Neural cell (in vitro differentiated cells): ENCODE measurements around the gene PRKCZ. TPM values are rescaled to one million over a fixed set of nuclear protein-coding genes. Genes with fewer than 3 reads are reported as not detected.
A peak's percentile ranks its signal among the peaks of the same experiment; 100 is the strongest.

ENCODE experiments used
- H2AFZ ChIP-seq: fragments of 200-600, 300-800 bp; sonication (generic), shearing (Covaris generic); 2 replicates; pipeline ENCODE4 v1.6.0; 2014; ENCODE audit warnings: low read depth, mild to moderate bottlenecking, antibody characterized with exemption, low read length, moderate library complexity
- H3F3A ChIP-seq: fragments of 200-600 bp; shearing (Covaris generic); 2 replicates; pipeline ENCODE4 v1.6.1; 2016; ENCODE audit warnings: mild to moderate bottlenecking, moderate library complexity, mixed read lengths, antibody characterized with exemption, low read length; ENCODE audit not compliant: insufficient read depth, poor library complexity, severe bottlenecking
- H3K27ac ChIP-seq: fragments of 200-600, 300-800 bp; sonication (generic), shearing (Covaris generic); 2 replicates; pipeline ENCODE4 v1.5.1; 2014; ENCODE audit warnings: mild to moderate bottlenecking, low read length, moderate library complexity
- H3K27me3 ChIP-seq: fragments of 300-800, 200-600 bp; sonication (generic), shearing (Covaris generic); 2 replicates; pipeline ENCODE4 v1.6.0; 2014; ENCODE audit warnings: mild to moderate bottlenecking, low read depth, low read length, moderate library complexity; ENCODE audit not compliant: insufficient read depth
- H3K36me3 ChIP-seq: fragments of 300-800, 200-600 bp; sonication (generic), shearing (Covaris generic); 2 replicates; pipeline ENCODE4 v1.5.1; 2014; ENCODE audit warnings: mild to moderate bottlenecking, antibody characterized with exemption, low read length, moderate library complexity; ENCODE audit not compliant: insufficient read depth
- H3K4me2 ChIP-seq: fragments of 300-800, 200-600 bp; sonication (generic), shearing (Covaris generic); 2 replicates; pipeline ENCODE4 v1.6.0; 2014; ENCODE audit warnings: mild to moderate bottlenecking, low read length
- H3K4me3 ChIP-seq: fragments of 300-800, 200-600 bp; sonication (generic), shearing (Covaris generic); 2 replicates; pipeline ENCODE4 v1.5.1; 2014; ENCODE audit warnings: mild to moderate bottlenecking, low read length, moderate library complexity
- H3K79me2 ChIP-seq: fragments of 200-600 bp; shearing (Covaris generic); replicated peaks from 2 replicates; pipeline ENCODE4 v1.6.0; 2014; ENCODE audit warnings: mild to moderate bottlenecking, low read length, moderate library complexity; ENCODE audit not compliant: insufficient read depth
- H3K9ac ChIP-seq: fragments of 300-800, 200-600 bp; sonication (generic), shearing (Covaris generic); 2 replicates; pipeline ENCODE4 v1.6.1; 2016; ENCODE audit warnings: mild to moderate bottlenecking, low read length, mixed read lengths
- H3K9me2 ChIP-seq: fragments of 200-600 bp; shearing (Covaris generic); 2 replicates; pipeline ENCODE4 v1.6.1; 2016; ENCODE audit warnings: mild to moderate bottlenecking, low read length, mixed read lengths; ENCODE audit not compliant: insufficient read depth
- H3K9me3 ChIP-seq: fragments of 200-600, 300-800 bp; sonication (generic), shearing (Covaris generic); 2 replicates; pipeline ENCODE4 v1.6.1; 2016; ENCODE audit warnings: mild to moderate bottlenecking, mixed run types, low read length, moderate library complexity, mixed read lengths
- H4K20me1 ChIP-seq: fragments of 200-600 bp; shearing (Covaris generic); 2 replicates; pipeline ENCODE4 v1.6.1; 2016; ENCODE audit warnings: mild to moderate bottlenecking, mixed run types; ENCODE audit not compliant: insufficient read depth
- CTCF ChIP-seq: fragments of 450-650 bp; IDR thresholded peaks from 2 replicates; pipeline ENCODE4 v1.5.1; 2014; ENCODE audit warnings: antibody characterized with exemption, mild to moderate bottlenecking, moderate library complexity; ENCODE audit not compliant: poor library complexity, severe bottlenecking
- EP300 ChIP-seq: fragments of 450-650 bp; conservative IDR thresholded peaks from 2 replicates; pipeline ENCODE4 v1.6.1; 2014; ENCODE audit warnings: antibody characterized with exemption, mild to moderate bottlenecking, moderate library complexity; ENCODE audit not compliant: poor library complexity, severe bottlenecking
- EZH2 ChIP-seq: fragments of 200-600, 300-800 bp; shearing (Covaris generic), sonication (generic); IDR thresholded peaks from 2 replicates; pipeline ENCODE4 v1.6.1; 2014; ENCODE audit warnings: antibody characterized with exemption, low read length, borderline replicate concordance, mild to moderate bottlenecking; ENCODE audit not compliant: insufficient read depth, poor library complexity, severe bottlenecking
- MXI1 ChIP-seq: fragments of 450-650 bp; conservative IDR thresholded peaks from 2 replicates; pipeline ENCODE4 v1.6.1; 2014; ENCODE audit warnings: antibody characterized with exemption, mild to moderate bottlenecking; ENCODE audit not compliant: poor library complexity, severe bottlenecking
- POLR2AphosphoS5 ChIP-seq: IDR thresholded peaks from 2 replicates; pipeline ENCODE4 v1.6.1; 2012
- RAD21 ChIP-seq: fragments of 450-650 bp; conservative IDR thresholded peaks from 2 replicates; pipeline ENCODE4 v1.6.1; 2014; ENCODE audit warnings: antibody characterized with exemption, mild to moderate bottlenecking, moderate library complexity
- REST ChIP-seq: IDR thresholded peaks from 2 replicates; pipeline ENCODE4 v1.6.1; 2012; ENCODE audit warnings: borderline replicate concordance
- SMC3 ChIP-seq: fragments of 450-650 bp; conservative IDR thresholded peaks from 2 replicates; pipeline ENCODE4 v1.6.1; 2014; ENCODE audit warnings: antibody characterized with exemption, mild to moderate bottlenecking, moderate library complexity; ENCODE audit not compliant: poor library complexity
- TAF1 ChIP-seq: IDR thresholded peaks from 2 replicates; pipeline ENCODE4 v1.6.1; 2012; ENCODE audit warnings: low read depth
- polyA plus RNA-seq: library from polyadenylated mRNA; depleted of rRNA; stranded (reverse); fragments of >200 nt; gene quantifications from 2 replicates; pipeline ENCODE4 v1.2.3, GENCODE V29; 2014

PRKCZ gene
- polyA plus RNA-seq, 1 donor from 2014 or later, result 54.9 TPM

- Histone ChIP-seq H3K79me2 (no peaks in the 10 kb centered on the region), H3K4me3 (peak overlapping the region; percentile 63), H3K9me2 (no peaks in the 10 kb centered on the region), H2AFZ (peak overlapping the region; percentile 69), H3K9ac (peak overlapping the region; percentile 86), H3K4me2 (no peak overlapping the region), H3F3A (no peaks in the 10 kb centered on the region), H3K36me3 (no peaks in the 10 kb centered on the region), H3K27me3 (no peaks in the 10 kb centered on the region), H3K27ac (peak overlapping the region; percentile 97), H3K9me3 (no peaks in the 10 kb centered on the region), H4K20me1 (no peaks in the 10 kb centered on the region)
- TF ChIP-seq POLR2AphosphoS5 (no peak), EZH2 (no peak)
Observed at GRCh38 chr1:2212274-2212531, 162.0 kb downstream of the PRKCZ start.

- no peaks in the 10 kb centered on the region for H3K9me3 ChIP-seq
- peak overlapping the region; percentile 97 for H3K27ac ChIP-seq
- TF ChIP-seq POLR2AphosphoS5 (peak; percentile 71), CTCF (peak; percentile 39), SMC3 (peak; percentile 40), EP300 (peak; percentile 50), REST (peak; percentile 67), EZH2 (no peak), RAD21 (peak; percentile 38), TAF1 (no peak), MXI1 (peak; percentile 54)
- H3K9ac ChIP-seq, result peak overlapping the region; percentile 86
- peak overlapping the region; percentile 63 for H3K4me3 ChIP-seq
- peak overlapping the region; percentile 65 for H3K4me2 ChIP-seq
- H3K9me2 ChIP-seq, result no peaks in the 10 kb centered on the region
- no peaks in the 10 kb centered on the region for H3F3A ChIP-seq
- peak overlapping the region; percentile 69 for H2AFZ ChIP-seq
- H3K27me3 ChIP-seq, result no peaks in the 10 kb centered on the region
- no peaks in the 10 kb centered on the region for H3K36me3 ChIP-seq
- no peaks in the 10 kb centered on the region for H3K79me2 ChIP-seq
- H4K20me1 ChIP-seq, result no peaks in the 10 kb centered on the region
Observed at GRCh38 chr1:2212532-2213491, 162.6 kb downstream of the PRKCZ start.
